ENCODE results near the gene TNNT2.

DNA sequence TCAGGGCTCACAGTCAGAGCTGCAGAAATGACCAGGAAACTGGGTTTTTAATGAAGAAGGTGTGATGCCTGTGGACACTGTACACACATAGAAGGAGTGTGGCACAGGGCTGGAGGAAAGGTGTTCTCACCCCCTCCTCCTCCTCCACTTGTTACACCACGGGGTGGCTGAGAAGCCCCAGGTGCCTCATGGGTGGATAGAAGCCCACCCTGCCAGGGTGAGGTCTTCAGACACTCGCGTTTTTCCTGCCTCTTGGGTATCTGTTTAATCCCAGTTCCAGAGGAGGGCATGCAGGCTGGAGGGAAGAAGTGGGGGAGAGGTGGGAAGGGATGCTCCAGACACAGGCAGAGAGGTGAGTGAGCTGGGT lies 31.3 kb upstream of the TNNT2 start:
- TF ChIP-seq, protein P1, sequence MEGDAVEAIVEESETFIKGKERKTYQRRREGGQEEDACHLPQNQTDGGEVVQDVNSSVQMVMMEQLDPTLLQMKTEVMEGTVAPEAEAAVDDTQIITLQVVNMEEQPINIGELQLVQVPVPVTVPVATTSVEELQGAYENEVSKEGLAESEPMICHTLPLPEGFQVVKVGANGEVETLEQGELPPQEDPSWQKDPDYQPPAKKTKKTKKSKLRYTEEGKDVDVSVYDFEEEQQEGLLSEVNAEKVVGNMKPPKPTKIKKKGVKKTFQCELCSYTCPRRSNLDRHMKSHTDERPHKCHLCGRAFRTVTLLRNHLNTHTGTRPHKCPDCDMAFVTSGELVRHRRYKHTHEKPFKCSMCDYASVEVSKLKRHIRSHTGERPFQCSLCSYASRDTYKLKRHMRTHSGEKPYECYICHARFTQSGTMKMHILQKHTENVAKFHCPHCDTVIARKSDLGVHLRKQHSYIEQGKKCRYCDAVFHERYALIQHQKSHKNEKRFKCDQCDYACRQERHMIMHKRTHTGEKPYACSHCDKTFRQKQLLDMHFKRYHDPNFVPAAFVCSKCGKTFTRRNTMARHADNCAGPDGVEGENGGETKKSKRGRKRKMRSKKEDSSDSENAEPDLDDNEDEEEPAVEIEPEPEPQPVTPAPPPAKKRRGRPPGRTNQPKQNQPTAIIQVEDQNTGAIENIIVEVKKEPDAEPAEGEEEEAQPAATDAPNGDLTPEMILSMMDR (IDR thresholded peaks at IDR 0.05; ENCODE audit: extremely low read depth in 1 of 2, insufficient read depth in 1 of 2, low read depth in 1 of 2, low read length in 2 of 2), result no peak
- TF ChIP-seq JUN (IDR thresholded peaks at IDR 0.05; ENCODE audit: borderline replicate concordance, insufficient read depth, insufficient read length, low read depth) (no peak), MYC (IDR thresholded peaks at IDR 0.05; ENCODE audit: low read depth, low read length) (no peak), POLR2A (IDR thresholded peaks at IDR 0.05; ENCODE audit: low read depth, low read length) (no peak), EZH2 (IDR thresholded peaks at IDR 0.05; ENCODE audit: borderline replicate concordance, low read depth, low read length, severe bottlenecking) (no peak), GATA2 (IDR thresholded peaks at IDR 0.05; ENCODE audit: insufficient read depth, insufficient read length, low read depth, low read length) (no peak), POLR2AphosphoS5 (IDR thresholded peaks at IDR 0.05; ENCODE audit: insufficient read depth, low read depth, low read length) (no peak), FOS (IDR thresholded peaks at IDR 0.05; ENCODE audit: borderline replicate concordance, insufficient read depth, low read length) (no peak)
- TF ChIP-seq, protein P2, sequence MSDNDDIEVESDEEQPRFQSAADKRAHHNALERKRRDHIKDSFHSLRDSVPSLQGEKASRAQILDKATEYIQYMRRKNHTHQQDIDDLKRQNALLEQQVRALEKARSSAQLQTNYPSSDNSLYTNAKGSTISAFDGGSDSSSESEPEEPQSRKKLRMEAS (IDR thresholded peaks at IDR 0.05; ENCODE audit: insufficient read depth, insufficient read length), result no peak

All from endothelial cell of umbilical vein (primary cell).